ENCODE measurements around the gene EEF1G. TPM values are rescaled to one million over a fixed set of nuclear protein-coding genes. Genes with fewer than 3 reads are reported as not detected.

The EEF1G gene
- total RNA-seq, 3 donors from 2014 or later (not counting 1 experiment from before 2014, with no cell fraction given), result 628 to 754 (median 714) TPM

- Histone ChIP-seq H3K4me1 (ENCODE audit: control insufficient read depth, insufficient read depth, low read length) (peaks cover 19% of the 10 kb centered on the region), H3K27me3 (ENCODE audit: control insufficient read depth, insufficient read depth, low read length) (no peaks in the 10 kb centered on the region), H3K36me3 (ENCODE audit: control insufficient read depth, insufficient read depth, low read length) (peaks cover 53% of the 10 kb centered on the region), H3K4me3 (ENCODE audit: low read length) (no peak overlapping the region), H3K9me3 (ENCODE audit: control insufficient read depth, insufficient read depth, low read length) (no peaks in the 10 kb centered on the region), H3K27ac (ENCODE audit: low read length) (no peak overlapping the region)
- no peak for DNase-seq
- Mint-ChIP-seq H3K4me1 (peaks cover 40 to 56% of the 10 kb centered on the region in 2 donors), H3K36me3 (peaks cover 26% of the 10 kb centered on the region), H3K27ac (no peak overlapping the region), H3K27me3 (ENCODE audit: low read depth in 2 of 2) (no peaks in the 10 kb centered on the region), H3K9me3 (no peaks in the 10 kb centered on the region), H3K4me3 (no peak overlapping the region)
- no peak for ATAC-seq
- no peak for TF ChIP-seq CTCF (IDR thresholded peaks at IDR 0.05)
- no CpG with 5 or more reads among the region's 1 CpG for WGBS (ENCODE audit: insufficient coverage)
- intact Hi-C loops (cut with micrococcal nuclease), result loop anchor here (5.0 kb wide), 1 partner anchor 138 kb away; the partner anchor contains the start of genes BSCL2 and GNG3
Measured at GRCh38 chr11:62569611-62570010, 4.1 kb downstream of the EEF1G start.

DNA sequence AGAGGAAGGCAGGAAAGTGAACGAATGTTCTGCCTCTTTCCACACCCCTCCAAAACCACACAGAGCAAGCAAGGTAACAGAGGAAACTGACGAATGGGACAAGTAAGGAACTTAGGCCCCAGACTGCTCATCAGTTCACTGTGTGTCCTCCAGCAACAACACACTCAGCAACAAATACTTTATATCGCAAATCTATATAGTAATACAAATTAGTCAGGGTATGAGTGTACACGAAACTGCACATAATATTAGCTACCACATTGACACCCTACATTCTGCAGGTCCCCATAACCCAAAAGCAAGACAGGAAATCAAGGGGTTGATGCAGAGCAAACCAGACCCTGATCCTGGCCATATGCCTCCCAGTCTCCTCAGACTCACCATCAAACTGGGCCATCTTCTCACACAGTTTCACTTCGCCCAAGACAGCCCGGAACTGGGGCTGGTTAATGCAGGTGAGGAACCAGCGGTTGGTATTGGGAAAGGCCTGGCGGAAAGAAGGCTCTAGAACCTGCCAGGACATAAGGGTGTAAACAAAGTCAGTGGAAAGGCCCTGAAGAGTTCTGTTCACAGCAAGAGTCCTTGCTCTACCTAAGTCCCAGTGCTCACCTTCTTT is 6.6 kb downstream of the EEF1G start:
- Histone ChIP-seq H3K27ac (ENCODE audit: low read length) (no peak overlapping the region), H3K4me3 (ENCODE audit: low read length) (no peak overlapping the region), H3K27me3 (ENCODE audit: control insufficient read depth, insufficient read depth, low read length) (no peaks in the 10 kb centered on the region), H3K36me3 (ENCODE audit: control insufficient read depth, insufficient read depth, low read length) (peaks cover 66% of the 10 kb centered on the region), H3K4me1 (ENCODE audit: control insufficient read depth, insufficient read depth, low read length) (no peaks in the 10 kb centered on the region), H3K9me3 (ENCODE audit: control insufficient read depth, insufficient read depth, low read length) (no peaks in the 10 kb centered on the region)
- ATAC-seq (no peak), DNase-seq (no peak)
- peaks cover 16 to 33% of the 10 kb centered on the region in 2 donors for H3K4me1 Mint-ChIP-seq
- H3K4me3 Mint-ChIP-seq, result no peak overlapping the region
- WGBS (ENCODE audit: insufficient coverage), result 87% methylated on average over 8 of the region's 8 CpGs
- H3K36me3 Mint-ChIP-seq, result peaks cover 28% of the 10 kb centered on the region
- no peak for TF ChIP-seq CTCF (IDR thresholded peaks at IDR 0.05)
- H3K9me3 Mint-ChIP-seq, result no peaks in the 10 kb centered on the region
- H3K27me3 Mint-ChIP-seq (ENCODE audit: low read depth in 2 of 2), result no peaks in the 10 kb centered on the region
- intact Hi-C loops (cut with micrococcal nuclease), result no loop called here
- H3K27ac Mint-ChIP-seq, result peak overlapping the region; percentile 43 to 47

DNA sequence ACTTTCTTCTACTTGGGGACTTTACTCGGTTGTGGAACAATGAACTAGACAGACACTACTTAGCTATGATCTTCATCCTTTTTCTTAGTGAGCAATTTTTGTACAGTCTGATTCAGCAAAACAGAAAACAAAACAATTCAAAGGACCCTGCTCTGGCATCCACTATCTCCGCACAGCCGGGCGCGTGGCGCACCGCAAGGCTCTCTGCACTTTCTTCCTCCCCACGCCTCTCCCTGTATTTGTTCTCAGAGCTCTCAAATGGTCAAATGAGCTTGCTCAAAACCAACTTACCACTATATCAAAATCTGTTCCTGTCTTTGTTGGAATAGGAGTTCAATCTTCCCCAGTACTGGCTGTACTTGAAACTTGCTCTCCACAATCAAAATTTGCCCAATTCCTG is 7.4 kb downstream of the EEF1G start:
- Mint-ChIP-seq H3K27me3 (ENCODE audit: low read depth in 2 of 2) (no peaks in the 10 kb centered on the region), H3K36me3 (peaks cover 22% of the 10 kb centered on the region), H3K27ac (peak overlapping the region in 1 of 2 donors; percentile 47), H3K4me1 (peaks cover 9 to 24% of the 10 kb centered on the region in 2 donors), H3K9me3 (no peaks in the 10 kb centered on the region), H3K4me3 (no peak overlapping the region)
- TF ChIP-seq CTCF (IDR thresholded peaks at IDR 0.05), result no peak
- H3K36me3 ChIP-seq (ENCODE audit: control insufficient read depth, insufficient read depth, low read length), result peaks cover 66% of the 10 kb centered on the region
- ATAC-seq, result no peak
- 98% methylated on average over 8 of the region's 8 CpGs for WGBS (ENCODE audit: insufficient coverage)
- no peaks in the 10 kb centered on the region for H3K4me1 ChIP-seq (ENCODE audit: control insufficient read depth, insufficient read depth, low read length)
- H3K27ac ChIP-seq (ENCODE audit: low read length), result no peak overlapping the region
- H3K27me3 ChIP-seq (ENCODE audit: control insufficient read depth, insufficient read depth, low read length), result no peaks in the 10 kb centered on the region
- no peak for DNase-seq
- intact Hi-C loops (cut with micrococcal nuclease), result no loop called here
- no peak overlapping the region for H3K4me3 ChIP-seq (ENCODE audit: low read length)
- no peaks in the 10 kb centered on the region for H3K9me3 ChIP-seq (ENCODE audit: control insufficient read depth, insufficient read depth, low read length)

All from natural killer cell (primary cell).